COLO829 (cell line): ENCODE data around the gene UBL4A.

ENCODE experiments used
- DNase-seq: peaks from one replicate; pipeline ENCODE4 v3.0.0; 2012; ENCODE audit warnings: low spot score

UBL4A gene

DNA sequence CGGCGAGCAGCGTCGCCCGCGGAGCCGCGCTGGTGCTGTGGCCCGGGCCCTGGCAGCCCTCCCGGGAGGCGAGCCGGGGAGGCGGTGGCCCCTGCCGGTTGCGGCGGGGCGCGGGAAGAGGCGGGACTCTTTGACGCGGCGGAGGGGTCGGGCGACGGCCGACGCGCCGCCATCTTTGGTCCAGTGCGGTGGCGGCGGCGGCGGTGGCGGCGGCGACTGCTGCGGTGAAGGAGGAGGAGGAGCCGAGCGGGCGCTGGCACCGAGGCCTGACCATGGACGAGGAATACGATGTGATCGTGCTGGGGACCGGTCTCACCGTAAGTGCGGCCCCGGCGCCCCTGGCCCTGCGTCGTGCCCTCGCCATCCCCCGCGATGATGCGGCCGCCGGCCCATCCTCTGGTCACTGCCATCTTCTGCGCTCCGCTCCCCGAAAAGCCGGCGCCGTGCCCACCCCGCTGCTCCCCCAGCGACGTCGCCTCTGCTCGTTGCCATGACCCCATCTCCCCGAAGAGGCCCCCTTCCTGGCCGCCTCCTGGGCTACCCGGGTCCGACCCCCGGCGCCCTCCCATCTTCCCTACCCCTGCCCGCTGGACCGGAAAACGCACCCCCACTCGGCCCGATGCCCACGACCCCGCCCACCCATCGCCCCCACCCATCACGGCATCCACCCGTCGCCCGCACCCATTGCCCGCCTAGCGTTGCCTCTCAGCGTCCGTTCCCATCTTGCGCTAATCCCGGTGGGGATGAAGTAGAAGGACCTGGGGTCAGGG, 49.2 kb downstream of the UBL4A start, which contains the start of gene GDI1:
GDI1 (plus strand) TSS at position 172 of the 770 bp plus-strand sequence; CDS start at position 273, 101 bp downstream.
- no peak for DNase-seq

DNA sequence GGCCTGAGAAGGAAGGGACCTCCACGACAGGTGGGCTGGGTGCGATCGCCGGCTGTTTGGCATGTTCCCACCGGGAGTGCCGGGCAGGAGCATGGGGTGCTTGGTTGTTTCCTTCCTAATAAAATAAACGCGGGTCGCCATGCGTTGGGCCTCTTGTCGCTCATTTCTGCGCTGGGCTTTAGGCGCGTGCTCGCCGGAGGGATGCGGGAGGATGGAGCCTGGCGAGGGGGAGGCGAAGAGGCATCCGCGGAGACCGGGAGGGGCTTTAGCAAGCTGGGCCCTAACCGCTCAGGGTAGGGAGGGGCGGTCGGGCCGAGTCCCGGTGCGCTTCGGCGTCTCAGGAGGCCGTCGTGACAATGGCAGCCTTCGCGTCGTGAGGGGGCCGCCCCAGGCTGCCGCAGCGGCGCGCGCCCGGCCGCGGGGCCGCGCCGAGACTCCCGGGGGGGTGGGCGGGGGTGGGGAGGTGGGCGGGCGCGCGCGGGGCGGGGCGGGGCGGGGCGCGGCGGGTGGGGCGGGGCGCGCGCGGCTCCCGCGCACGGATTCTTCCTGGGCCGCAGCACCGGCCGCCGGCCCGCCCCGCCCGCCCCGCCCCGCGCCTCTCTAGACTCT, 49.9 kb downstream of the UBL4A start:
- DNase-seq, result no peak

DNA sequence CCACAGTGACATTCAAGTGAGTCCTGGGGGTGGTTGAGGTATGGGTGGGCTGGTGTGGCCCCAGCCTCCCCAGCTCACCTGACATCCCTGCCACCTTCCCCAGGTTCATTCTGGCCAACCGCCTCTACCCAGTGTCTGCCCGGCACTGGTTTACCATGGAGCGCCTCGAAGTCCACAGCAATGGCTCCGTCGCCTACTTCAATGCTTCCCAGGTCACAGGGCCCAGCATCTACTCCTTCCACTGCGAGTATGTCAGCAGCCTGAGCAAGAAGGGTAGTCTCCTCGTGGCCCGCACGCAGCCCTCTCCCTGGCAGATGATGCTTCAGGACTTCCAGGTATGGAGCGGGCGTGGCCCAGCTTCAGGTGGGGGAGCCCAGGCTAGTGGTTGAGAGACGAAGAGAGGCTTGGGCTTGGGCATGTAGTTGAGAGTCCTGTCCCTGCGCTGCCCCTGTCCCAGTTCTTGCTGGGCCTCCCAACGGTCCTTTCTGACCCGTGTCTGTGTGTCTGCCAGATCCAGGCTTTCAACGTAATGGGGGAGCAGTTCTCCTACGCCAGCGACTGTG, 51.2 kb downstream of the UBL4A start:
- DNase-seq, result no peak

DNA sequence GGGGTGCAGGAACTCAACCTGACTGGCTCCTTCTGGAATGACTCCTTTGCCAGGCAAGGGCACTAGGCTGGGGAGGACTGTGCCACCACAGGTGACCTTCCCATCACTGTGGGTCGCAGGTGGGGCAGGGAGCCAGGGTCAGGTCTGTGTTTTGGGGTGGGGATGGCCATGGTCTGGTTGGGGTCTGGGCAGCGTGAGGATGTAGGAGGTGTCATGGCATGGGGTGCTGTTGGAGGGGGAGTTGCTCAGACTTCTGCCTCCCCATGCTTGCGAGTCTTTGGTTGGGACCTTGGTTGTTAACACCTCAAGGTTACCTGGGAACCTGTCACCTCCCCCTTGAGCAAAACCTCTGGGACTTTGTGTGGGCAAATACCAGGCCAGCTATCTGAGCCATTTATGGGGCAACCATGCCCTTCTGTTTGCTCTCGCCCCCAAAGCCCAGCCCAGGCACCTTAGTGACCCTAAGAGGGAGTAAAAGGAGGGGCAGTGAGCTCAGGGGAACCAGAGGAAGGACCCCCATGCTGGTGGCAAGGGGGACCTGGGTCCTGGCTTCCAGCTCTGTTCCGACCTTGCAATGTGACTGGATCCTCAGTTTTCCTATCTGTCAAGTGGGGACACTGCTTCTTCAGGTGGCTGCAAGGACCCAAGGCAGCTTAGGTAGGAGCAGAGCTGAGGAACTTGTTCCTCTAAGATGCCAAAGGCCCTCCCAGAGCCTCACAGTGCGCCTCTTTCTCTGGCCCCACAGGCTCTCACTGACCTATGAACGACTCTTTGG, 51.8 kb downstream of the UBL4A start:
- no peak for DNase-seq
